NOMO-1 treated with dmso at 0.1 percent for 144 hours (cell line): ENCODE data around the gene C3orf18.

Experiments
- DNase-seq: peaks from one replicate; lab custom pipeline; 2025; ENCODE audit not compliant: unreplicated experiment; lab: John Stamatoyannopoulos, UW

C3orf18 gene

DNA sequence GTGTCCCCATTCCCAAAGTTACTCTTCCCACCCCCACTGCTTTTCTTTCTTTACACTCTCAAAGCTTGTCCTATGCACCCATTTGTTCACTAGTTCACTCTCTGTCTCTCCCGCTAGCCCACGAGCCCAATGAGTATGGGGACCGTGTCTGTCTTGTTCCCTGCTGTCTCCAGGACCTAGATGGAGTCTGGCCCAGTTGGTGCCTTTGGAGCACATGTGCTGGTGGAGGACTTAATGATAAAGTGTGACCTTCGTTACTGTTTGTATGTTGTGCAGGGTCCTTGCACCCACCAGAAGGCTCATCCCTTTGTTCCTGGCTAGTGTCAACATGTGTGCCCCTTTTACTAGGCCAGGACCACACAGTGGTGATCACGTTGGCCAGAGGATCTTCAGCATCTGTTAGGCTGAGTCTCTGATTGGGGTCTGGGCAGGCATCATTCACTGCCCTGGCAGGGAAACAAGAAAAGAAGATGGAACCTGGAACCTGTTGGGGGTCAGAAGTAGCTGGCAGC lies 36.6 kb upstream of the C3orf18 start:
- no peak for DNase-seq

DNA sequence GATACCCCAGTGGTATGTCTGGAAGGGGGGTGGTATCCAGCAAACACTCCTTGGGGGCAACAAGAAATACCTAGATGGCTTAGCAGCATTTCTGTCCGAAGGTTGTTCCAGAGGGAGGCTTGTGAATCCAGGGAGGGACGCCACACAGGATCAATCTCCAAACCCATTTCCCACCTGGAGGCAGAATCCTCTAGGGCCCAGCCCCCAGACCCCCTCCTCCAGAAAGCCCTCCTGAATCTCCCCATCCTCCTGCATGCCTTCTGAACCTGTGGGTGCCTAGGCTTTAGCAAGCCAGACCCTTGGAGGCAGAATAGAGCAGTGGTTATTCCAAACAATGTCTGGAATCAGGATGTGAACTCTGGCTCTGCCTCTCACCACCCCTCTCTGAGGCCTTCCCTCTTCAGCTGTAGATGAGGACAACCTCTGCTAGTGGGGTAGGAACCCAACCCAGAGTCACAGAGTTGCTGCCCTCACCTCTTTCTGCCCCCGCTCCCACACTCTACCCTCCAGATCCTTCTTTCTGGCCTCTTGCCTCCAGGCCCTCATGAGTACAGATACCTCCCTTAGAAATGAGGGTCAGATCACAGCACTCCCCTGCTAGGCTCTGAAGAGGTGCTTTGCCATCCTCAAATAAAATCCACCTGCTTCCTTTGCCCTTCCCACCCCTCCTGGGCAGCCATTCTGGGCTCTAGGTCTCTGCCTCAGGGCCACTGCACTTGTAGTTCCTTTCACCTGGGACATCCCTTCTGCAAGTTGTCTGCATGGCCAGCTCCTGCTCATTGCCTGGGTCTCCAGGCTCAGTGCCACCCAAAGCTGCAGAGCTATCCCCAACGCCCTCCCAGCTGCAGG lies 35.9 kb upstream of the C3orf18 start:
- no peak for DNase-seq

DNA sequence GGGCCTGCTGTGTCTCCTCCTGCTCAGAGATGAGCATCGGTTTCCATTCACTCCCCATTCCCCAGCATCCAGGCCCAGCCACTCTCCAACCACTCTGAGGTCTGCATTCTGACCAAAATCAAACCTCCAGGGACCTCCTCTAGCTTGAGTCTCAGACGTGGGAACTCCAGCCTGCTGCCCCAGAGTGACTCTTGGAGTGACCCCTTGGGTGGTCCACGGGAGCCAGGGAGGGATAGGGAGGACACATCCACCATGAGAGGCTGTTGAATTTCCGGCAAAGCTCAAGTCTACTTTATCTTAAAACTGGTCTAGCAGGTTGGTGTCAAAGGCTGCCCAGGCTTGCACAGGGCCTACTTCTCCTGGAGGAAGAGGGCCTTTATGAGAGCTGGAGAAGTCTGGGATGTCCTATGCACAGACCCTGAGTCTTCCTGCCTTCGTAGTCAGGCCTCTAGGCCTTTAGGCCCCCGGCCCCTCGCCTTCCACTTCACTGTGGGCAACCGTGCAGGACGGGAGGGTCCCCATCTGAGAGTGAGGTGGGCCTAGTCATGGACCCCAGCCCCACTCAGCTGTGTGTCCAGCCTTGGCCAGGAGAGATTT lies 35.1 kb upstream of the C3orf18 start:
- no peak for DNase-seq

DNA sequence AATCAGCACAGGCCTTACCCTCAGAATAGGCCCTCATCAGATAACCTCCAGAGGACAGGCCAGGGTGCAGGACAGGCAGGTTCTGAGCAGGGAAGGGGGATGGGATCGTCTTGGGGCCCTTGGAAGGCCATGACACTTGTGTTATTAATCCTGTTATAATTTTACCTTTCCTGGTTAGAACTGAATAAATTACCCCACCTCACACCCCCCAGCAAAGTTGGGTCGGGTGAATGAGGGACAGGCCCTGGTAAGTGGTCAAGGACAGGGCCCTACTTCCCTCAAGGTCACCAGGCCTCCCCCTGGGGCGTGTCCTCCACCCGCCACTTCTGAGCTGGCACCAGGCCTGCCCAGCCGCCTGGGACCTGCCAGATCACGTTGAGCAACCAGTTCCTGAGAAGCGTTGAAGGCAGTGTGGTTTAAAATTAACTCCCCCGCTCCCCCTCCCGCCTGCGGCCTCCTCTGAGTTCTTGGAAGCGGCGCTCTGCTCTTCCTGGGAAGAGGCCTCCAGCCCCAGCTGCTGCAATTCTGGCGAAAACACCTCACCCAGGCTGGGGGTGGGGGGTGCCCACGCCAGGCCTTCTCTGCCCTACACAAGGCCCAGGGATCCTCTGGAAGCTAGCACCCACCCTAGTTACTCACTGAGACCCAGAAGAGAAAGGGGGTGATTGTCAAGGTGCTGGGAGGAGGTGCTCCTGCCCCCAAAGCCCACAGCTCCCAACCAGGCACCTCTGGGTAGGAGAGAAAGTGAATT lies 33.5 kb upstream of the C3orf18 start:
- peak; percentile 92 for DNase-seq

DNA sequence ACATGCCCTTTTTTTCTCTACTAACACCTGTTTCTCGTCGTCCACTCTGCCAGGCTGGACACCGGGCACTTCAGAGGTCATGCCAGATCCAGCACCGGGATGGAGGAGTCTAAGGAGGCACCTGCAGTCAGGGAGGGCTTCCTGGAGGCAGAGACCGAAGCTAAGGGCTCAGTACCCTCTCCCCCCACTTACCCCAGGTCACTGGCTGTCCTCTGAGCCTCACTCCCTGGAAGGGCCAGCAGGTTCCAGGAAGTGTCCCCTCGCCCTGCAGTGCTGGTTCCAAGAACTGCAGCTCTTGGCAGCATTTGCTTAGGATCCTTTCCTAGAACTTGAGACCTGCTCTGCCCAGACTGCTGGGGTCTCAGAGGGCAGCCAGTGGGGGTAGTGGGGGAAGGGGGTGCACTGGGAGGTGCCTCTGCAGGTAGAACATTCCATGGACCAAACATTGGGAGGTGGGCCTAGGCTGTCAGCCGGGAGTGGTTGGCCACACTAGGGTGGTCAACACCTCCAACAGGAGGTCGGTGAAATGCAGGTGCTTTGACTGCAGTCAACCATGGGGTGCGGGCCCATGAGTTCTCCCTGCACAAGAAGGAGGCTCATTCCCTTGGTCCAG lies 32.7 kb upstream of the C3orf18 start:
- DNase-seq = no peak

DNA sequence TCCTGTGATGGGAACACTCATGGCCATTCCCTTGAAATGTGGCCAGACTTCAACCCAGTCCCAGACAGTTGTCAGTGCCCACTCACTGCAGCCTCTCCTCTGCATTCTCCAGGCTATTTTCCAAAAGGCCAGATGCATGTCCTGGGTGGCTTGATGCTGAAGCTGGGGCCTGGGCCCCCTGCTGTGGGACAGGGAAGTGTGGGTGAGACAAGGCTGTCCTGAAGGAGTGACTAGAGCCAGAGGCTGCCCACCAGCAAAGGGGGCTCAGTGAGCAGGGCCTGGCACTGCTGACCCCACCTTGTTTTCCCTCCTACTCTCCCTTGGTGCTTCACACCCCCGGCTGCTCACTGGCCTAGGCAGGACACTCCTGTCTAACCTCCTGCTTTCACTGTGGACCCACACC lies 32.2 kb upstream of the C3orf18 start:
- DNase-seq = no peak

DNA sequence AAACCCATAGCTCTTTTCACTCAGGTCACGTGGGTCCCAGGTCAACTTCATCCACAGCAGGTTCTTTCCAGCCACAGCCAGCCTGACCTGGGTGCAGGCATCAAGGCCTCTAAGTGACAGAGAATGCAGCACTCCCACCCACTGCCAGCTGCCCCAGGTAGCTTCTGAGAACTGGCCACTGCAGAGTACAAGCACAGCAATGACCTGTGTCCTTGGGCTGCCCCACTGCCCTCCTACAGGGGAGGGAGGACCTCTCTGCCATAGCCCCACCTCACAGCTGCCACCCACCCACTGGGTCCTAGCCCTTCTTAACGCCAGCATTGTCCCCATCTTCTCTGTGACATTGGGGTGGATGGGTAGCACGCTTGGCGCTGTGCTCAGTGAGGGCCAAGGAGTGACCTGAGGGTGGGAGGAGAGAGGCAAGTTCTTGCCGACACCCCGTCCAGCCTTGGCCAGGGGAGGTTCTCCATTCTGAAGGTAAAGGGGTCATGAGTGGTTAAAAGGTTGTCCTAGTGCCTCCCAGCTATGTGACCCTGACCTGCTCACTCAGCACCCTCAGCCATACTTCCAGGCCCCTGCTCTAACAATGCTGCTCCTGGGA lies 31.7 kb upstream of the C3orf18 start:
- no peak for DNase-seq

DNA sequence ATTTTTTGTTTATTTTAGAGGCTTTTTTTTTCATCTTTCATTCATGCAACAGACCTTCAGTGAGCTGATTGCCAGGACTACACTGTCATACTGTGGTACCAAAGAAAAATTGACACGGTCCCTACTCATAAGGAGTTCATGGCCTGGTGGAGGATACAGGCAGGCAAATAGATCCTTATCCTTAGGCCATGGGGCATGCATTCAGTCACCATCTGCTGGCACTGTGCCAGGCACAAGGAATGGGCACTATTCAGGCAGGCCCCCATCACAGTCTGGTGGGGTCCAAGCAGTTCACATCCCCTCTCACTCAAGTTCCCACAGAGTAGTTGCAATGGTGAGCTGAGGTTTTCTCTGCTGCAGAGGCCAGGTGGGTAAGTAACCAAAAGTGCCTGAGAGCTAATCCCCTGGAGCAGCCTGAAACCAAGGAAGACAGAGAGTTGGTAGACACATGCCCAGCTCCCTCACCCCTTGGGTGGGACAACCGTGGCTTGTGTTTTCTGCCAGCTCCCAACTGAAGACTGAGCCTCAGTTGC lies 26.8 kb upstream of the C3orf18 start:
- no peak for DNase-seq

DNA sequence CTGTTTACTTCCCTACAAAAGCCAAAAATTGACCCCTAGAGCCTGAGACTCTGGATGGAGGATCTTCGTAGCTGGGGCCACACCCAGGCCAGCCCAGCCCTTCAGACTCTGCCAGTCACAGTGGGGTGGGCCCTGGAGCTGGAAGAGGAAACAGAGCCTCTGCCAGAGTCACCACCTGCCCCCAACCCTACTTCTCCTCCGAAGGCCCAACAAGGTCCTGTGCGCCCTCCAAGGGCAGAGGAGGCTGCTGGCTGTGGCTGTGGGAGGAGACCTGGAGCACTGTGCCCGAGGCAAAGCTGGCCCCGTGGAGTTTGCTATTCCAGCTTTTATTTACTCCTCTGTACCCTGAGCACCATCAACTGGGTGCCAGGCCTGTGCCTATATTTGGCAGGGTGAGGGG lies 25.0 kb upstream of the C3orf18 start:
- DNase-seq = peak; percentile 70

DNA sequence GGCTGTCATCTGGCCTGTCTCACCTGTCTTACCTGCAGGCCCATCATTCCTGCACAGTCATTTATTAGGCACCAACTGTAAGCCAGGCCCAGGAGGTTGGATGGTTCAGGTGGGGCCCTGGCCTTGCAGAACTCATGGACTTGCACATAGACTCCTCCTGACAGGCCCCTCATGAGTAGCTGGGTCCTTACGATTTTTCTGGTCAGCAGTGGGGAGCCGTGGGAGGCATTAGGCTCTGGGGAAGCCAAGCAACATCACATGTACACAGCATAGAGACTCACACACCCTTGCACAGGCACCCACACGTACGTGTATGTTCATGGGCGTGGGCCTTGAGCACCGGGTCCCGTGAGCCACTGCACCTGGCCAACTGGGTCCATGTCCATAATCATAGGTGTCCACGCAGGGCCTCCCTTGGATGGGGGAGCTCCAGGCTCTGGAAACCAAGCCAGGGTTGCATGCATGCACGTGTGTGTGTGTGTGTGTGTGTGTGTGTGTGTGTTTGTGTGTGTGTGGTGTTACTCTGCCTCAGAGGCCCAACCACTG lies 23.7 kb upstream of the C3orf18 start:
- no peak for DNase-seq

DNA sequence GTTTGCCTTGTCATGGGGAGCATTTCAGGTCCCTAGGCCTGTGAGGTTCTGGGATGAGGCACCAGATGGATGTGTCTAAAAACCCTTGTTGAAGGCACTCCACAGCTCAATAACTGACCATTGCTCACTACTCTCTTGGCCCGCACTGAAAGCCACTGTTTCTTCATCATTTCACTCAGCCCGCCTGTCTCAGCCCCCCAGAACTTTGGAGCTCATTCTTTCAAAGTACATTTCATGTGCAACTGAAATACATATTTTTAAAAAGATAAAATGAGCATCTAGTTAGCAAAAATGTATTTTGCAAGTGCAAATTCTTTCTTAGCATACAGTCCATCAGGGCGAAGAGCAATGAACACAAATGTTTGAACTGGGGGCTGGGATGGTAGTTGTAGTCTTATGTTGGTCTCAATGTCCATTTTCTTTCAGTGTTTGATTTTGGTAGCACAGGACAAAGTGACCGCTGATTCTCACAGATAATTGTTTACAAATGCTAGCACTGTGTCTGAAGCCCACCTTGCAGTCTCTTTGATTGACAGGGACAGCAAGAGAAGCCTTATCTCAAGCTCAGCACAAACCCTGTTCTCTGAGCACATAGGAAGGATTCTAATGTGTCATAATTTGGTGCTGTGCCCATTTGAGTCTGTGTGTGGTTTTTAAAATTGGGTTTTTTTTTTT lies 21.3 kb upstream of the C3orf18 start:
- no peak for DNase-seq

DNA sequence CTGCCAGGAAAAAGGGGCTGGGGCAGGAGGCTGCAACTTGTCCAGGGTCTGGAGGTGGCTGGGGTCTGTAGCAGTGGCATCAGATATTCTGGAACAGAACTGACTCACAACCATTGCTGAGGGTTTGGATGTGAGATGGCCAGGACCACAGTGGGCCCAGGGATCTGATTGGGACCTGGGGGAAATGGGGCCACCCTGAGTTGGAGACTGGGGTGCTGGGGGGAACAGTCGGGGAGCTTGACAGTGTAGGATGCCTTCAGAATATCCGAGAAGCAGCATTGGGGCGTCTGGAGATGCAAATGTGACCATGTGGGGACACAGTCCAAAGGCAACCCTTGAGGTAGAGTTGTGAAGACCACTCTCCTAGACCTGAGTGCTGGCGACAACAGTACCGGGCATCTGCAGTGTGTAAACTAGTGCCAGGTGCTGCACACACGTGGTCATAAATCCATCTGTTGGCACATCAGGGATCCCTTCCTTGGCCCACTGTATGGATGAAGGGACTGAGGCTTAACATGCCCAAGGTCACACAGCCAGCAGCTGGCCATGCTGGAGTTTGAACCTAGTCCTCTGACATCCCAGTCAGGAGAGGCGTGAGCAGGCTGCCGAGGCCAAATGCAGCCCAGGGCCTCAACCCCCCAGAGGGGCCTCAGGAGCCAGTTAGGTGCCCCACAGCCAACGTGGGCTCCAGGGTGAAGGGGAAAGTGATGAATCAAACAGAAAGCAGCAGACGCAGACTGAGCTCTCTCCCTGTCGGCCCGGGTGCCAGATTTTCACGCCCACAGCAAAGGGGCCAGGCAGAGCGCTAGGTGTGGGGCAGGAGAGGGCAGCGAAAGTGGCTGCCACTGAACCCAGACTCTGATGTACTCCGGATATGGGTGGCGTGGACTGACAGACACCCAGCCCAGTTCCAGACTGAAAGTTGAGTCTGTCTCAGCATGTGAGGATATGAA lies 20.5 kb upstream of the C3orf18 start:
- no peak for DNase-seq

DNA sequence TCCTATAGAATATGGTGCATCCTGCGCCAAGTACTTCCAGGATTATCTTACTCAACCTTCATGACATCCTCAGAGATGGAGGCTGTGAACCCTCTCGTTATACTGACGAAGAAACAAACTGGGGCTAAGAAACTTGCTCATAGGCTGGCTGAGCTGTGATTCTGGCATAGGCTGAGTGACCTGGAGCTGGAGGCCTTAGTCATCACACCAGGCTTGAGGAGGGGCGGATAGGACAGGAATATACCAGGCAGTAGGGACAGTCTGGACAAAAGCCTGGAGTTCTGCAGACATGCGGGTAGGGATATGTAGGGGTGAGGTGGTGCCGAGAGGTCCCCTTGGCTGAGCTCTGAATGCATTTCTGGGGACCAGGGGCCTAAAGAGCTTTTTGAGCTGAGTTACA lies 19.8 kb upstream of the C3orf18 start:
- no peak for DNase-seq

DNA sequence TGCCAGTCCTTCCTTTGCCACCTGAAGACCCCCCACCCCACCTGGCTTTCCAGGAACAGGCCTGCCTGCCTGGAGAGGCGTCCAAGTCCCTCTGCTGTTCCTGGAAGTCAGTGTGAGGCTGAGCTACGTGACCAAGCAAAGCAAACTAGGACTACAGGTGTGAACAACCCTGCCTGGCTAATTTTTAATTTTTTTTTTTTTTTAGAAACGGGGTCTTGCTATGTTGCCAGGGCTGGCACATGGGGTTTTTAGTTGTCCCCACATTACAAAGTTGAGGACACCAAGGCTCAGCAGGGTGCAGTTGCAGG lies 19.2 kb upstream of the C3orf18 start:
- no peak for DNase-seq

DNA sequence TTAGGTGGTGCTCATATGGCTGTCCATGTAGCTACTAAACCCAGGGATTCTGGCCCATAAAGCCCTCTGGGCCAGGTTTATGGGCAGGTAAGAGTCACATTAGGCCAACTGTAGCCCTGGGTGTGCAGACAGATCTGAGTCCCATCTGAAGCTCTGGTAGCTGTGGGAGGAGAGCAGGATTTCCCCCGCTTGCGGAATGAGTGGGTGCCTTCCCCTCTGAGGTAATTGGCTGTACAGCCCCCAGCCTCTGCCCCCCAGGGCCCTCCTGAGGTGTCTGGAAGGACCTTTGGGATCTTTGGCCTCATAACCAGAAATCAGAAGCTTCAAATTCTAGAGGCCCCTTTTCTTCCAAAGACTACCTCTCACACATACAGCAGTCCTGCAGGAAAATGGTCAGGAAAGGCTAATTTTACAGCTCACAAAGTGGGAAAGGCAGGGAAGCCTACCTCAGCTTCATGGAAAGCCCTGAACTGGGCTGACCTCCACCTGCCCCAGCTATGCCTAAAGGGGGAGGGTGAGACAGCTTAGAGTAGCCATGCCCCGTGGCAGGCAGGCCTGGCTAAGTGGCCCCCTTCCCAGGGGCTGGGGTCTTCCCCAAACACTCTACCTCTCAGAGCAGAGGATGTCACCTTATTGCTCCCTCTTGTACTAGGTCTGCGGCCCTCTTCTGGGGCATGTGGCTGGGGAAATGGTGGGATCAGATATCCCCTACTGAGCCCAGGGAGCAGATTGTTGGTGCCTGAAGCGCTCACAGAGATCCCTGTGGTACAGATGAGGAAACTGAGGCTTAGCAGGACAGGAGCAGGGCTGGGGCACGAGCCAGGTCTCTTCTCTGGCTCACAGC lies 18.6 kb upstream of the C3orf18 start:
- no peak for DNase-seq

DNA sequence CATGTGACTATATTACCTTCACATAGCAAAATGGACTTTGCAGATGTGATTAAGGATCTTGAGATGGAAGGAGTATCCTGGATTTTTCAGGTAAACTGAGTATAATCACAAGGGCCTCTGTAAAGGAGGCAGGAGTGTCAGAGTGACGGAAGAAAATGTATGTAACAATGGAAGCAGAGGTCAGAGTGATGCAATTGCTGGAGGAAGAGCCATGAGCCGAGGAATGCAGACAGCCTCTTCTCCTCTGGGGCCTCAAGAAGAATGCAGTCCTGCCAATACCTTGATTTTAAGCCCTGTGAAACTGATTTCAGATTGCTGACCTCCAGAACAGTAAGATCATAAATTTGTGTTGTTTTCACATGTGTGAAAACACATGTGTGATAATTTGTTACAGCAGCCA lies 16.8 kb upstream of the C3orf18 start:
- DNase-seq = no peak

DNA sequence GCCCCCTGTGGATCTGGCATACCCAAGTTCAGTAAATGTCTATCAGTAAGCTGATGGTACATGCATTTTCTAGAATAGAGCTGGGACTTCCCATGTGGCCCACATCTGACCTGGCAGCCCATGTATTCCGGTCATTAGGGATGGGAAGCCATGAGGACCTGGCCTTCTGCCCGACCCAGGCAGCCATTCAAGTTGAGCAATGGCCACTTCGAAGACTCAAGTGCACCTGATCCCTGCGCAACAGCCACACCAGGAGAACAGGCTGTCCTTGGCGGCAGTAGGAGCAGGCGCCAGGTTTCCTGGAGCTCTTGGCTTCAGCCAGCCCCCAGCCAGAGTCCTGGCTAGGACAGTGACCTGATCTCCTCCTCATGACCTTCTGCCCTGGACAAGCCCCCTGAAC lies 16.4 kb upstream of the C3orf18 start:
- no peak for DNase-seq

DNA sequence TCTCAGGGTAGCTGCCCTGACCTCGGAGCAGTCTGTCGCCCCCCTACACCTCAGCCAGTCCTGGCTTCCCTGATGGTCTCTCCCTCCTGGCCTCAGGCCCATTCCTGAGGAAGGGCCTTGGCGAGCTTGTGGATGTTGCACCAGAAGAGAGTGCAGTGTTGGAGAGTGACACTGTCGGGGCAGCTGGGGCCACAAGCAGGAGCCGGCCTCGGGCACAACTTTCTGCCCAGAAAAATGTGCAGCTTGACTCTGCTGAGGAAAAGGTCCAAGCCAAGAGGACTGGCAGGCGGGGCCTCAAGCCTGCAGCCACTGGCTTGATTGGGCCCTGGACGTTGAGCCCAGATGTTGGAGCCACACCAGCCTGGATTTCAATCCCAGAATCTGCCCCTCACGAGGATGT lies 14.5 kb upstream of the C3orf18 start:
- no peak for DNase-seq
